PC-3 (cell line): ENCODE data around the gene BPHL.

Experiments used
- EZH2 ChIP-seq: fragments of 300-600 bp; sonication (generic); IDR thresholded peaks from one replicate; pipeline ENCODE4 v1.6.1; 2017; ENCODE audit warnings: antibody characterized with exemption, mild to moderate bottlenecking, low read length; ENCODE audit not compliant: unreplicated experiment
- EZH2phosphoT487 ChIP-seq: fragments of 300-600 bp; sonication (generic); IDR thresholded peaks from 2 replicates; pipeline ENCODE4 v1.6.1; 2018; ENCODE audit warnings: mild to moderate bottlenecking, antibody characterized with exemption, low read length, borderline replicate concordance
- TF ChIP-seq, protein P1 (sequence below): fragments of 300-600 bp; sonication (generic); conservative IDR thresholded peaks from 2 replicates; pipeline ENCODE4 v1.5.1; 2017; ENCODE audit warnings: antibody characterized with exemption, low read depth, mild to moderate bottlenecking, low read length

GRCh38 chr6:3114377-3114776 is 4.1 kb upstream of the BPHL start:
- TF ChIP-seq, protein P1, sequence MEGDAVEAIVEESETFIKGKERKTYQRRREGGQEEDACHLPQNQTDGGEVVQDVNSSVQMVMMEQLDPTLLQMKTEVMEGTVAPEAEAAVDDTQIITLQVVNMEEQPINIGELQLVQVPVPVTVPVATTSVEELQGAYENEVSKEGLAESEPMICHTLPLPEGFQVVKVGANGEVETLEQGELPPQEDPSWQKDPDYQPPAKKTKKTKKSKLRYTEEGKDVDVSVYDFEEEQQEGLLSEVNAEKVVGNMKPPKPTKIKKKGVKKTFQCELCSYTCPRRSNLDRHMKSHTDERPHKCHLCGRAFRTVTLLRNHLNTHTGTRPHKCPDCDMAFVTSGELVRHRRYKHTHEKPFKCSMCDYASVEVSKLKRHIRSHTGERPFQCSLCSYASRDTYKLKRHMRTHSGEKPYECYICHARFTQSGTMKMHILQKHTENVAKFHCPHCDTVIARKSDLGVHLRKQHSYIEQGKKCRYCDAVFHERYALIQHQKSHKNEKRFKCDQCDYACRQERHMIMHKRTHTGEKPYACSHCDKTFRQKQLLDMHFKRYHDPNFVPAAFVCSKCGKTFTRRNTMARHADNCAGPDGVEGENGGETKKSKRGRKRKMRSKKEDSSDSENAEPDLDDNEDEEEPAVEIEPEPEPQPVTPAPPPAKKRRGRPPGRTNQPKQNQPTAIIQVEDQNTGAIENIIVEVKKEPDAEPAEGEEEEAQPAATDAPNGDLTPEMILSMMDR: no peak
- TF ChIP-seq EZH2phosphoT487: no peak
- no peak for TF ChIP-seq EZH2
